Activated naive CD4-positive, alpha-beta T cell treated with anti-CD3 and anti-CD28 coated beads, Interleukin-2, amount 10 ng/mL, durations not matched to agents 7 days and 5 days (primary cell): ENCODE measurements around the gene CERS1.
"Not testable (repeated sequence)": the region's sequence is repeated elsewhere in the genome, so short reads cannot be mapped to it uniquely, and the experiment has no call there.

Source experiments
- CTCF ChIA-PET: fragments of 350-600 bp; sonication (Branson Sonifier 250); formaldehyde crosslinking; loops from one replicate; lab custom pipeline; 2021; ENCODE audit warnings: antibody characterized with exemption; lab: Charles Lee
- DNase-seq: peaks from one replicate; pipeline ENCODE4 v3.0.0-alpha.2; 2020
- H3K27ac Mint-ChIP-seq: one replicate; pipeline ENCODE4 v1.8.0; 2021; ENCODE audit warnings: mild to moderate bottlenecking, moderate library complexity, mixed read lengths
- H3K27me3 Mint-ChIP-seq: one replicate; pipeline ENCODE4 v1.8.0; 2021; ENCODE audit warnings: mild to moderate bottlenecking, mixed read lengths
- H3K36me3 Mint-ChIP-seq: one replicate; pipeline ENCODE4 v1.8.0; 2021; ENCODE audit warnings: mixed read lengths
- H3K4me1 Mint-ChIP-seq: one replicate; pipeline ENCODE4 v1.8.0; 2021; ENCODE audit warnings: mixed read lengths
- H3K4me3 Mint-ChIP-seq: one replicate; pipeline ENCODE4 v1.8.0; 2021; ENCODE audit warnings: mild to moderate bottlenecking, moderate library complexity, mixed read lengths
- H3K9me3 Mint-ChIP-seq: one replicate; pipeline ENCODE4 v1.8.0; 2021; ENCODE audit warnings: mixed read lengths

The CERS1 gene

DNA sequence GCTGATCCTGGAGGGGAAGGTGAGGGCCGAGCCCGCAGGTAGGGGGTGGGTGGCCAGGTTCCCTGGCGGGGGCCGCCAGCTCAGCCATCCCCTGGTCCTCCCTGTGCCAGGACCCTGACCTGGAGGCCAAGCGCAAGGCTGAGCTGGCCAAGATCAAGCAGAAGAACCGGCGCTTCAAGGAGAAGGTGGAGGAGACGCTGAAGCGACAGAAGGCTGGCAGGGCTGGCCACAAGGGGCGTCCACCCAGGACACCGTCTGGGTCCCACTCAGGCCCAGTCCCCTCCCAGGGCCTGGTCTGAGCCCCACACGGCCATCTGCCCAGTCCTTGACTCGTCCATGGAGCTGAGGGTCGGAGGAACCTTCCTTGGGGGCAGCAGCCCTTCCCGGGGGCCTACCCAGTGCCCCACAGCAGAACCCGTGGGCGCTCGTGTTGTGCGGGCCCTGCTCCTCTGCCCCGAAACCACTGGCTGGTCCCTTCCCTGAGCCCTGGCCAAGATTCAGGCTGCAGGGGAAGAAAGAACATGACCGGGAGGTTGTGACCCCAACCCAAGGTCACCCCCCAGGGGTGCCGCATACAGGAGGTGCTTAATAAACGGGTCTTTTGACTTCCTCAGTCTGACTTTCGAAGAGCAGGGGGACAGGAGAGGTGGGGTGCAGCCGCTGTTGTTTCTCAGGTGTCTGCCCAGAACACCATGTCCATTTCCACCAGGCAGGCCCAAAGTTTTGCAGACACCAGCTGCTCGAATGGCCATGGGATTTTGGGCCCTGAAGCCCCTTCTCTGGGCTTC lies 32.3 kb upstream of the CERS1 start:
- peaks cover 15% of the 10 kb centered on the region for H3K36me3 Mint-ChIP-seq
- peaks cover 10% of the 10 kb centered on the region for H3K4me1 Mint-ChIP-seq
- H3K27me3 Mint-ChIP-seq: peaks cover 12% of the 10 kb centered on the region
- H3K9me3 Mint-ChIP-seq: no peaks in the 10 kb centered on the region
- no peak for DNase-seq
- CTCF ChIA-PET: interaction anchor here (2.2 kb wide), 1 partner anchor 14 kb away, joined by 6 read pairs; no protein-coding TSS in a partner anchor
- H3K4me3 Mint-ChIP-seq: no peak overlapping the region
- H3K27ac Mint-ChIP-seq: no peak overlapping the region

DNA sequence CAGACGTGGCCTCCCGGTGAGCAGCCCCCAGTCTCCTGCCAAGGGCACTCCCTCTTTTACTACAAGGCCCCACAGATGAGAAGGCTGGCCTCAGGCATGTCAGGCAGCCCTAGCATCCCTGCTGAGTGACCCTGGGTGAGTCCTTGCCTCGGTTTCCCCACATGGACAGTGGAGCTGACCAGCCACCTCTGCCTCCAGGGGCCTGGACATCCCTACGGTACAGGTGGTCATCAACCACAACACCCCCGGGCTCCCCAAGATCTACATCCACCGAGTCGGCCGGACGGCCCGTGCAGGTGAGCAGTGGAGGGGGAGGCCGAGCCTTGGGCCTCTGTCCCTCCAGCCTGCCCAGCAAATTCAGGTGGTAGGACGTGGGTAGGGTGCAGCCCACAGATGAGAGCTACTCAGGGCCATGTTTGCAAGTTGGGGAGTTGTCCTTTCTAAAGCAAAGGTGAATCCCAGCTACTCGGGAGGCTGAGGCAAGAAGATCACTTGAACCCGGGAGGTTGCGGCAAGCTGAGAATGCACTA lies 28.8 kb upstream of the CERS1 start:
- Mint-ChIP-seq H3K4me3 (no peak overlapping the region), H3K27ac (no peak overlapping the region), H3K9me3 (no peaks in the 10 kb centered on the region), H3K27me3 (no peaks in the 10 kb centered on the region), H3K4me1 (peaks cover 14% of the 10 kb centered on the region), H3K36me3 (peaks cover 21% of the 10 kb centered on the region)
- CTCF ChIA-PET: no interaction called here
- DNase-seq: no peak

DNA sequence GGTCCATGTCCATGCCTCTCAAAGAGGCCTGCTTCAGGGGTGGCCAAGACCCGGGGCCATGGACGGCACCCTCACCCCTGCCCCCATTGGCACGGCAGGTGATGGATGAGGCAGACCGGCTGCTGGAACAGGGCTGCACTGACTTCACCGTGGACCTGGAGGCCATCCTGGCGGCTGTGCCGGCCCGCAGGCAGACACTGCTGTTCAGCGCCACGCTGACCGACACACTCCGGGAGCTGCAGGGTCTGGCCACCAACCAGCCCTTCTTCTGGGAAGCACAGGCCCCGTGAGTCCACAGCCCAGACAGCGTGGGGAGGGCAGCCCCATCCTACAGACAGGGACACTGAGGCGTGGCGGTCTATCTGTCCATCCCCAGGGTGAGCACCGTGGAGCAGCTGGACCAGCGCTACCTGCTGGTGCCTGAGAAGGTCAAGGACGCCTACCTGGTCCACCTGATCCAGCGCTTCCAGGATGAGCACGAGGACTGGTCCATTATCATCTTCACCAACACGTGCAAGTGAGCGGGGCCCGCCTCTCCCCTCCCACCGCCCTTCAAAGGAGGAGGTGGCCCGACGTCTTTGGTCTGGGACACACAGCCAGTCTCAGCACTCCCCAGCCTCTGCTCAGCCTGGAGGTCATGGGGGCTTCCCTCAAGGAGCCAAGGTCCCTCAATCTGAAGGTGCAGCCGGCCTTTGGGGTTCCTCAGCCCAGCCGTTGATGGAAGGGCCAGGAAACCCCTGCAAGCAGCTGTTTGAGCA lies 26.4 kb upstream of the CERS1 start:
- H3K9me3 Mint-ChIP-seq: no peaks in the 10 kb centered on the region
- peak overlapping the region; percentile 31 for H3K4me3 Mint-ChIP-seq
- CTCF ChIA-PET: no interaction called here
- DNase-seq: no peak
- H3K36me3 Mint-ChIP-seq: peaks cover 28% of the 10 kb centered on the region
- peaks cover 27% of the 10 kb centered on the region for H3K4me1 Mint-ChIP-seq
- no peaks in the 10 kb centered on the region for H3K27me3 Mint-ChIP-seq
- H3K27ac Mint-ChIP-seq: no peak overlapping the region

DNA sequence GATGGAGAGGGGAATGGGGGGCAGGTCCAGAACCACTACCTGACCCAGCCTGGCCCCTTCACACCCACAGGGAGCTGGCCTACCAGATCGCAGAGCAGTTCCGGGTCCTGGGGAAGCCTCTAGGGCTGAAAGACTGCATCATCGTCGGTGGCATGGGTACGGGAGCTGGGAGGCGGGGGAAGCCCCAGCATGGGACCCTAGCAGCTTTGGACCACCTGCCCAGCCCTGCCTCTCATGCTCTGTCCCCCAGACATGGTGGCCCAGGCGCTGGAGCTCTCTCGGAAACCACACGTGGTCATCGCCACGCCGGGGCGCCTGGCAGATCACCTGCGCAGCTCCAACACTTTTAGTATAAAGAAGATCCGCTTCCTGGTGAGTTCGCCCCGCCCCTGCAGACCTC lies 25.6 kb upstream of the CERS1 start:
- peaks cover 30% of the 10 kb centered on the region for H3K36me3 Mint-ChIP-seq
- no peak for DNase-seq
- peak overlapping the region; percentile 84 for H3K4me3 Mint-ChIP-seq
- CTCF ChIA-PET: no interaction called here
- H3K27me3 Mint-ChIP-seq: no peaks in the 10 kb centered on the region
- no peaks in the 10 kb centered on the region for H3K9me3 Mint-ChIP-seq
- H3K4me1 Mint-ChIP-seq: peaks cover 31% of the 10 kb centered on the region
- H3K27ac Mint-ChIP-seq: no peak overlapping the region

DNA sequence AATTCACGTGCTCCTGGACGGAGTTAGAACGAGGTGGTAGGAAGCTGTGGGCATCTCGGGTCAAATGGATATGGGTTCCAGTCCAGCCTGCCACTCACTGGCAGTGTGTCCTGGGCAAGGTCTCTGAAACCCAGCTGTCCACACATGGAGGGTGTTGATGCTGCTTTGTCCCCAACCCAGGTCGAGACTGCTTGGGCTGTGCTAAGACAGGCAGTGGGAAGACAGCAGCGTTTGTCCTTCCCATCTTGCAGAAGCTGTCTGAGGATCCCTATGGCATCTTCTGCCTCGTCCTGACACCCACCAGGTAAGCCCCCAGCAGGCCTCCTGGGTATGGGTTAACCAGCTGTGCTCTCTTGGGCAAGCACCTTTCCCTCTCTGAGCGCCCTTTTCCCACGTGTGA lies 24.4 kb upstream of the CERS1 start:
- Mint-ChIP-seq H3K27ac (peak overlapping the region; percentile 90), H3K36me3 (peaks cover 28% of the 10 kb centered on the region), H3K4me3 (peak overlapping the region; percentile 84), H3K9me3 (no peaks in the 10 kb centered on the region), H3K27me3 (no peaks in the 10 kb centered on the region), H3K4me1 (peaks cover 36% of the 10 kb centered on the region)
- CTCF ChIA-PET: no interaction called here
- no peak for DNase-seq

DNA sequence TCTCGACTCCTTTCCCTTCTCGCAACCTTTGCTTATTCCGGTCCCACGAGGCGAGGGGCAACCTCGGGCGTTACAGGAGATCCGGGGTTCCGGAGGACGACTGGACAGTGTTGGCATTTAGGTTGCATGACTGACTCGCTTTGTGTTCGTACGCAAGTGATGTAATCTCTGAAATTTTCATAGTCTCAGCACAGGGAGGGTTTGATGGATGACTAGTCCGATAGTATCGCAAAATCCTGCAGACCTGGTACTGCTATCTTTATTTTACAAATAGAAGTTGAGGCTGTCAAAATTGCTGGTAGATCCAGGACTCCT lies 23.9 kb upstream of the CERS1 start:
- Mint-ChIP-seq H3K9me3 (no peaks in the 10 kb centered on the region), H3K27ac (peak overlapping the region; percentile 90), H3K36me3 (peaks cover 31% of the 10 kb centered on the region), H3K4me3 (peak overlapping the region; percentile 84), H3K27me3 (no peaks in the 10 kb centered on the region), H3K4me1 (peaks cover 36% of the 10 kb centered on the region)
- DNase-seq: no peak
- CTCF ChIA-PET: interaction anchor here (1.1 to 1.4 kb wide), 3 partner anchors 12 to 73 kb away, joined by 3 to 4 read pairs (median 3); no protein-coding TSS in a partner anchor

DNA sequence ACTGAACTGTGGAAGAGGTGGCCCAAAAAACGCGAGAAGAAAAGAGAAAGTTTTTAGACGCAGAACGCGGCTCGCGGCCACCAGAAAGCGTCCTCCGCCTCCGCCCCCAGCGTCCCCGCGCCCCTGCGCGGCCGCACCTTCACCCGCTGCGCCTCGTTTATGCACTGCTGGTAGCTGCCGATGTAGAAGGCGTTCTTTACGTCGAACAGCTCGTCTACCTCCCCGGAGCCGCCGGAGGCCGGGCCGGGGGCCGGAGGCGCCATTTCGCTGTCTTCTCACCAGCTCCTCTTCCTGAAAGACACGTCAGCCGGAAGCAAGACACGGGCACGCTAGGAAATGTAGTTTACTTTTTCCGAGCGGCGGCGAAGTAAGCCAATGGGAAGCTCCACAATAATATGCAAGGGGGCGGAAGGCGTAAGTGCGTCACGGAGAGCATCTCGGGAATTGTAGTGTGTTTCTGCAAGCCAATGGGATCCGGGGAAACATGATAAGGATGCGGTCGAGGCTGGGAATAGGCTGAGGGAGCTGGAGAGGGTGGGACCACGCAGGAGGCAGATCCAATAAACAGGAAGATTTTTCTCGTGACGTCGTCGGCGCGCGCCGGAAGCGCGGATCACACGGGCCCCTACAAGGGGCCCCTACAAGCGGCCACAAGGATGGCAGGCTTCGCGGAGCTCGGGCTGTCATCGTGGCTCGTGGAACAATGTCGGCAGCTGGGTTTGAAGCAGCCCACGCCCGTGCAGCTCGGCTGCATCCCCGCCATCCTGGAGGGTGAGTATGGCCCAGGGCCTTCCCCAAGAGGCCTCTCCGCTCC lies 23.3 kb upstream of the CERS1 start, which contains the start of the genes COPE and DDX49:
Gene COPE (minus strand): TSS at position 302 of the 814 bp plus-strand sequence. CDS start 39 bp downstream, at position 263.
Gene DDX49 (plus strand): TSS at position 630 of the 814 bp plus-strand sequence. CDS start 27 bp downstream, at position 657.
- Mint-ChIP-seq H3K4me3 (peak within 1 kb of the TSS; percentile 84), H3K36me3 (peaks cover 25% of the 10 kb centered on the region), H3K27ac (peak within 1 kb of the TSS; percentile 90), H3K9me3 (no peaks in the 10 kb centered on the region), H3K27me3 (no peaks in the 10 kb centered on the region), H3K4me1 (peaks cover 36% of the 10 kb centered on the region)
- CTCF ChIA-PET: interaction anchor here (0.6 to 1.4 kb wide), 4 partner anchors 12 to 399 kb away, joined by 3 to 4 read pairs (median 3); no protein-coding TSS in a partner anchor
- peak; percentile 99 for DNase-seq

DNA sequence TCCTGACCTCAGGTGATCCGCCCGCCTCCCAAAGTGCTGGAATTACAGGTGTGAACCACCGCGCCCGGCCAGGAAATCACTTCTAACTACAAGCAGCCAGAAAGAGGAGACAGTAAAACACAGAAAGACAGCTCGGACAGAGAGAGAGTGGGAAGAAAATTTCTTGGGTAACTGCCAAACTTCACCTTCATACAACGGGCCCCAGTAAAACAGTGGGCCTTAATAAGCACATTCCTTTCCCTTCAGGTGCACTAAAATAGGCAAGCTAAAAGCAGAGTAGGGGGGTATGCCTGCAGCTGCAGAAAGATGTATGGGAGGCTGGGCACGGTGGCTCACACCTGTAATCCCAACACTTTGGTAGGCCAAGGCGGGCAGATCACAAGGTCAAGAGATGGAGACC lies 21.6 kb upstream of the CERS1 start:
- DNase-seq, H3K27me3 Mint-ChIP-seq, CTCF ChIA-PET, H3K9me3 Mint-ChIP-seq: not testable (repeated sequence)
- Mint-ChIP-seq H3K27ac (peak overlapping the region; percentile 60), H3K36me3 (peaks cover 33% of the 10 kb centered on the region), H3K4me1 (peaks cover 39% of the 10 kb centered on the region), H3K4me3 (peak overlapping the region; percentile 27)

DNA sequence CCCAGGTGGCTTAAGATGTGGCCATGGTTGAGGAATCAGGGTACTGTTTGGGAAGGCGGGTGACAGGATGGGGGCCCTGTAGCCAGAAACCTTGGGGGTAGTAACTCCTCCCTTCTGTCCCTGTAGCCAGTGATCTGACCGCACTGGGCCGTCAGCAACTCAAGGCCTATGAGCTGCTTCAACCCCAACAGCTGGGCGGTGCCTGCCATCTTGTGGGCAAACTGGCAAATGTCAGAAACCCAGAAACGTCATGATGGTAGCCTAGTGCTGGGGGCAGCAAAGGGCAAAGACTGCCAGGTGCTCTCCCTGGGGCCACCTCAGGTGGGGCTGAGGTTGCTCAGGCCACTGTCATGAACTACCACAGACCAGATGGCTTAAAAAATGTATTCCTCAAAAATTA lies 19.7 kb upstream of the CERS1 start:
- Mint-ChIP-seq H3K4me3 (no peak overlapping the region), H3K36me3 (peaks cover 29% of the 10 kb centered on the region), H3K9me3 (no peaks in the 10 kb centered on the region), H3K27me3 (no peaks in the 10 kb centered on the region), H3K4me1 (peaks cover 33% of the 10 kb centered on the region), H3K27ac (no peak overlapping the region)
- peak; percentile 56 for DNase-seq
- CTCF ChIA-PET: interaction anchor here (0.5 to 1.4 kb wide), 3 partner anchors 35 to 71 kb away, joined by 3 read pairs; no protein-coding TSS in a partner anchor

DNA sequence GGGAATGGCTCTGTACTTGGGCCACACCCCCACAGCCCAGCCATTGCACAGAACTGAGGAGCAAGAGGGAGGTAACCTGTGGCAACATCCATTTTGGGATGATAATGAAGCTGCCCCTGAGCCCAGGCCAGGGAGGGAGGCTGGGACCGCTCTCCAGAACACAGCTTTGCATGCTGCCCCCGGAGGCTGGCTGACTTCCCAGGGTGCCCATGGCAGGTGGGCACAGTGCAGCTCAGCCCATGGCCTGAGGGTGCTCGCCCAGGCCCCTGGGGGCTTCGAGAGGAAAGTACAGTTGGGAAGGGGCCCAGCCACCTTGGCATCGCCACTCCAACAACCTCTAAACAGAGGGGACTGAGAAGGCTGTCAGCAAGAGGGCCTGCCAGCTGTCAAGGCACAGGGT lies 17.5 kb upstream of the CERS1 start:
- H3K4me1 Mint-ChIP-seq: peaks cover 21% of the 10 kb centered on the region
- H3K27me3 Mint-ChIP-seq: no peaks in the 10 kb centered on the region
- H3K27ac Mint-ChIP-seq: no peak overlapping the region
- H3K4me3 Mint-ChIP-seq: no peak overlapping the region
- peaks cover 31% of the 10 kb centered on the region for H3K36me3 Mint-ChIP-seq
- no peaks in the 10 kb centered on the region for H3K9me3 Mint-ChIP-seq
- CTCF ChIA-PET: no interaction called here
- no peak for DNase-seq

DNA sequence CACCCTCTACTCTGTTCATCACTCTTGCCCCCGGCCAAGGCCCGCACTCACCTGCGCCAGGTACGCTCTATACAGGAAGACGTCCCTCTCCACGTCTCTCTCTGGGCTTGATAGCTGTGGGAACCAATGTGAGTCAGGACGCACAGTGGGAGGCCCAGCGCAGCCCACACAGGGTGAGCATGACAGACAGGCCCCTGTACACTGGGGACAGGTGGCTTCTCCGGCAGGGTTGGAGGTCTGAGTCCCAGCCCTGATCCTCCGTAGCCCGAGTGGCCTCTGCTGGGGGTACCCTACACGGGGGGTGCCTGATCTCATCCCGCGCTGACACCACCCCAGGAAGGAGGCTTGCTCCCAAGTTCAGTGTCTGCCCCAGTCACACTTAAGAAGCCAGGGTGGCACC lies 17.0 kb upstream of the CERS1 start:
- H3K4me3 Mint-ChIP-seq: no peak overlapping the region
- CTCF ChIA-PET: no interaction called here
- no peak for DNase-seq
- no peaks in the 10 kb centered on the region for H3K9me3 Mint-ChIP-seq
- peaks cover 31% of the 10 kb centered on the region for H3K36me3 Mint-ChIP-seq
- no peaks in the 10 kb centered on the region for H3K27me3 Mint-ChIP-seq
- no peak overlapping the region for H3K27ac Mint-ChIP-seq
- peaks cover 17% of the 10 kb centered on the region for H3K4me1 Mint-ChIP-seq

DNA sequence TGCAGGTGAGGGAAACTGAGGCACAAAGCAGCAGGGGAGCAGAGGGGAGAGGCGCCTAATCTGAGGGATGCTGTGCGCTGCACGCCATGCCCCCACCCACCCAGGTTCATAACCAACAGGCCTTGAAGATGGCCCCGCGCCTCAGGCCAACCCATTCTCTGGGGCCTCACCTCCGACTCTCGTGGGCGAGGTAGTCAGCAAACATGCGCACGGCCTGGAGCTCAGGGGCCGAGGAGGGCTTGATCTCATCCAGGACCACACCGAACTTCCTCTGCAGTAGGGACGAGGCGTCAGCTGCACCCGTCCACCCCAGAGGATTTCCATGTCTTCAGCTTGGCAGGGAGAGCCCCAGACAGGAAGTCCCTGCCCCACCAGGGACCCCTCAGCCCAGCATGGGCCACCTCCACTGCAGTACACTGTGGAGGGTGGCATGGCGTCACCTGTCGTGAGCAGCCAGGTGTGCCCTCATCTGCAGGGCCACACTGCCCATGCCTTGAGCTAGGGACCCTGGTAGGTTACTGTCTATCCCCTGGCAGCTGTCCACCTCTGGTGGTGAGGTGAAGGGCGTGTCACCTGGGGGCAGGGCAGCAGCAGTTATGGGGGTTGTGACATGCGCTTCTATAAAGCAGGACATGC lies 15.0 kb upstream of the CERS1 start:
- Mint-ChIP-seq H3K36me3 (peaks cover 28% of the 10 kb centered on the region), H3K9me3 (no peaks in the 10 kb centered on the region), H3K4me3 (no peak overlapping the region), H3K27me3 (no peaks in the 10 kb centered on the region), H3K4me1 (peaks cover 7% of the 10 kb centered on the region), H3K27ac (no peak overlapping the region)
- DNase-seq: no peak
- CTCF ChIA-PET: no interaction called here

DNA sequence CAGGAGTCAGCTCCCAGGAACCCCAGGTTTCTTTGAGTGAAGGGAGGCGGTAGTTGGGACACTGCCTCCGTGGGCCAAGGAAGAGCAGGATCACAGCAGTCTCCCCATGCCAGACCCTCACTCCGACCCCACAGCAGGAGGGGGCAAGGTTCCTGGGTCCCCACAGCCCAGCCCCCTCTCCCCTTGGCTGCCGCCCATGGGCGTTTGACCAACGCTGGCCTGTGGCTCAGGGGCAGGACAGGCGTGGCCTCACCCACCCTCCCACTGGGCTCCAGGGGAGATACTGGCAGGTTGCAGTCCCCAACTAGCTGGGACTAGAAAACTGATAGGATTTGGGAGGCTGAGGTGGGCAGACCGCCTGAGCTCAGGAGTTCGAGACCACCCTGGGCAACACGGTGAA lies 14.1 kb upstream of the CERS1 start:
- CTCF ChIA-PET: no interaction called here
- Mint-ChIP-seq H3K9me3 (no peaks in the 10 kb centered on the region), H3K36me3 (peaks cover 29% of the 10 kb centered on the region), H3K27ac (no peak overlapping the region), H3K4me1 (peaks cover 3% of the 10 kb centered on the region), H3K4me3 (no peak overlapping the region), H3K27me3 (no peaks in the 10 kb centered on the region)
- DNase-seq: no peak
